IPS-18a (cell line): ENCODE data around the gene HECA.
"Not testable (repeated sequence)": the region's sequence is repeated elsewhere in the genome, so short reads cannot be mapped to it uniquely, and the experiment has no call there.

Experiments used
- H3K27ac ChIP-seq: one replicate; pipeline ENCODE4 v1.5.1; 2013; ENCODE audit warnings: low read length
- H3K27me3 ChIP-seq: one replicate; pipeline ENCODE4 v1.6.1; 2013; ENCODE audit warnings: mild to moderate bottlenecking, low read length; ENCODE audit not compliant: control insufficient read depth, insufficient read depth
- H3K36me3 ChIP-seq: one replicate; pipeline ENCODE4 v1.6.1; 2013; ENCODE audit warnings: low read depth, low read length; ENCODE audit not compliant: control insufficient read depth
- H3K4me1 ChIP-seq: one replicate; pipeline ENCODE4 v1.6.1; 2013; ENCODE audit warnings: low read depth, low read length; ENCODE audit not compliant: control insufficient read depth
- H3K4me3 ChIP-seq: one replicate; pipeline ENCODE4 v1.5.1; 2013; ENCODE audit warnings: low read length
- H3K9ac ChIP-seq: one replicate; pipeline ENCODE4 v1.6.1; 2013; ENCODE audit warnings: mild to moderate bottlenecking, low read length, moderate library complexity
- H3K9me3 ChIP-seq: one replicate; pipeline ENCODE4 v1.6.1; 2013; ENCODE audit warnings: low read depth, low read length; ENCODE audit not compliant: control insufficient read depth

The HECA gene

GRCh38 chr6:139152088-139152891 lies 17.4 kb downstream of the HECA start:
- peaks cover 8% of the 10 kb centered on the region for H3K4me1 ChIP-seq
- H3K36me3 ChIP-seq, result no peaks in the 10 kb centered on the region
- no peaks in the 10 kb centered on the region for H3K27me3 ChIP-seq
- H3K27ac ChIP-seq, result no peak overlapping the region
- H3K9me3 ChIP-seq, result no peaks in the 10 kb centered on the region
- H3K4me3 ChIP-seq, result no peak overlapping the region
- no peak overlapping the region for H3K9ac ChIP-seq

GRCh38 chr6:139152892-139153271 lies 18.0 kb downstream of the HECA start:
- H3K4me3 ChIP-seq, result no peak overlapping the region
- H3K9ac ChIP-seq, result no peak overlapping the region
- H3K27ac ChIP-seq, result no peak overlapping the region
- no peaks in the 10 kb centered on the region for H3K9me3 ChIP-seq
- H3K27me3 ChIP-seq, result no peaks in the 10 kb centered on the region
- no peaks in the 10 kb centered on the region for H3K36me3 ChIP-seq
- peaks cover 8% of the 10 kb centered on the region for H3K4me1 ChIP-seq

GRCh38 chr6:139153855-139154254 lies 19.0 kb downstream of the HECA start:
- peaks cover 8% of the 10 kb centered on the region for H3K4me1 ChIP-seq
- no peak overlapping the region for H3K27ac ChIP-seq
- no peak overlapping the region for H3K4me3 ChIP-seq
- H3K36me3 ChIP-seq, result no peaks in the 10 kb centered on the region
- no peaks in the 10 kb centered on the region for H3K9me3 ChIP-seq
- no peaks in the 10 kb centered on the region for H3K27me3 ChIP-seq
- H3K9ac ChIP-seq, result no peak overlapping the region

- Histone ChIP-seq H3K36me3 (no peaks in the 10 kb centered on the region), H3K4me1 (peaks cover under 1% of the 10 kb centered on the region), H3K9me3 (no peaks in the 10 kb centered on the region), H3K27me3 (no peaks in the 10 kb centered on the region), H3K27ac (no peak overlapping the region), H3K9ac (no peak overlapping the region), H3K4me3 (no peak overlapping the region)
These were observed 20.1 kb downstream of the HECA start for GRCh38 chr6:139154881-139155547.

- no peaks in the 10 kb centered on the region for H3K9me3 ChIP-seq
- H3K27me3 ChIP-seq, result no peaks in the 10 kb centered on the region
- H3K4me3 ChIP-seq, result no peak overlapping the region
- H3K4me1 ChIP-seq, result no peaks in the 10 kb centered on the region
- H3K36me3 ChIP-seq, result no peaks in the 10 kb centered on the region
- no peak overlapping the region for H3K27ac ChIP-seq
- no peak overlapping the region for H3K9ac ChIP-seq
These were observed 21.2 kb downstream of the HECA start for GRCh38 chr6:139156102-139156501.

- Histone ChIP-seq H3K9ac (no peak overlapping the region), H3K27ac (no peak overlapping the region), H3K9me3 (no peaks in the 10 kb centered on the region), H3K4me1 (peaks cover 1% of the 10 kb centered on the region), H3K4me3 (no peak overlapping the region), H3K27me3 (no peaks in the 10 kb centered on the region), H3K36me3 (no peaks in the 10 kb centered on the region)
These were observed 21.7 kb downstream of the HECA start for GRCh38 chr6:139156551-139156950.

DNA sequence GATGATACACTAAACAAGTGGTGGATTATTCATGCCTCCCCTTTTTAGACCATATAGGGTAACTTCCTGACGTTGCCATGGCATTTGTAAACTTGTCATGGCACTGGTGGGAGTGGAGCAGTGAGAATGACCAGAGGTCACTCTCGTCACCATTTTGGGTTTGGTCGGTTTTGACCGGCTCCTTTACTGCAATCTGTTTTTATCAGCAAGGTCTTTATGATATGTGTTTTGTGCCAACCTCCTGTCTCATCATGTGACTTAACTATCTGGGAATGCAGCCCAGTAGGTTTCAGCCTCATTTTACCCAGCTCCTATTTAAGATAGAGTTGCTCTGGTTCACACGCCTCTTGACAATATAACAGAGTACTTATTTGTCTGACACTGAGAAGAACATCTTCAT lies 22.2 kb downstream of the HECA start:
- not testable (repeated sequence) for H3K27ac ChIP-seq, H3K27me3 ChIP-seq, H3K4me1 ChIP-seq, H3K4me3 ChIP-seq, H3K9ac ChIP-seq, H3K9me3 ChIP-seq, H3K36me3 ChIP-seq

DNA sequence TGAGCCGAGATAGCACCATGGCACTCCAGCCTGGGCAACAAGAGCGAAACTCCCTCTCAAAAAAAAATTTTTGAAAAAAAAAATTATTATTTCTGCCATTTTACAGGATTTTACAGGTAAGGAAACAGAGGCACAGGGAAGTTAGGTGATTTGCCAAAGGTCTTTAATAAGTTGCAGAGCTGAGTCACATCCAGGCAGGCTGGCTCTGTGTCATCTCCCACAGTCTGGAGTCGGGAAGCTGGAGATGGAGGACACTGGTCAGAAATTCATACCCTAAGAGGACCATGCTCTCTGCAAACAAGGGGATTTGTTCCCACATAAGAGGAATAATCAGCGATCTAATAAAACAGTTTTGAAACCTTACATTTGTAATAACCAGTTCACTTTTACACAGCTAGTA lies 24.1 kb downstream of the HECA start:
- H3K36me3 ChIP-seq, result no peaks in the 10 kb centered on the region
- no peak overlapping the region for H3K4me3 ChIP-seq
- H3K27ac ChIP-seq, result no peak overlapping the region
- no peaks in the 10 kb centered on the region for H3K27me3 ChIP-seq
- H3K4me1 ChIP-seq, result peaks cover 7% of the 10 kb centered on the region
- no peak overlapping the region for H3K9ac ChIP-seq
- no peaks in the 10 kb centered on the region for H3K9me3 ChIP-seq

DNA sequence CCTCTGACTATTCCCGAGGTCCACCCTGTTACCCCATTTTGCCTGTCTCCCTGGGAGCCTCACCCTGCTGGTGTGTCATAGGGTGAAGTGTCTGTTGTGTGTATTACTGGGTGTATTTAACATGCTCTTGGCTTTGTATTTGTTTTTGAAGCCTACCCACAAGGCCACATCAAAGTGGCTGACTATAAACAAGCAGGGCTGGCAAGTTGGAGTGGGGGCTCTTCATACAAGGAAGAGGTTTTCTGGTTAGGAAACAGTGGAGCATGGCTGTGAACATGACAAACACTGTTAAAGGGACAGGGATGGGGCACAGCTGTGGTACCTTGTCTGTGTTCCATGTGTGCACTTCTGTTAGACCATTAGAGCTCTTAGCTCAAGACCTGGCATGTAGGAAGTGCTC lies 26.3 kb downstream of the HECA start:
- Histone ChIP-seq H3K9me3 (no peaks in the 10 kb centered on the region), H3K27ac (no peak overlapping the region), H3K4me1 (peaks cover 7% of the 10 kb centered on the region)

GRCh38 chr6:139161817-139162284 lies 27.0 kb downstream of the HECA start:
- H3K27ac ChIP-seq, result no peak overlapping the region
- H3K4me3 ChIP-seq, result no peak overlapping the region
- H3K27me3 ChIP-seq, result no peaks in the 10 kb centered on the region
- peaks cover 7% of the 10 kb centered on the region for H3K4me1 ChIP-seq
- no peaks in the 10 kb centered on the region for H3K9me3 ChIP-seq
- H3K36me3 ChIP-seq, result no peaks in the 10 kb centered on the region
- no peak overlapping the region for H3K9ac ChIP-seq

More for the DNA sequence above, 26.3 kb downstream of the HECA start:
- Histone ChIP-seq H3K9ac (no peak overlapping the region), H3K4me3 (no peak overlapping the region), H3K27me3 (no peaks in the 10 kb centered on the region), H3K36me3 (no peaks in the 10 kb centered on the region)

DNA sequence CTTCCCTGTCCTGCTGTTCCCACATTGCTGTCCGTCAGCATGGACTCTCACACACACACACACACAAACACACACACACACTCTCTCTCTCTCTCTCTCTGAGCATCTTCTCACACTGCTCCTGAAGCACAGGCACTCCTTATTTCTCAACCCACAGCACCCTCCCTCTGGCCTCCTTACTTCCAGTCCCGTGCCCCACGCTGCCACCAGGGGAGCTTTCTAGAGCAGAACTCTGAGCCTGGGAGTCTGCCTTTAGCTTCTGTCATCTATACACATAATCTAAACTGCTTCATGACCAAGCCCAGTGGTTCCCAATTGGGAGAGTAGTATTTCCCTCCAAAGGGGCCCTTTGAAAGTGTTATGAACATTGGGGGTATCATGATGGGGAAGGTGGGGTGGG lies 29.1 kb downstream of the HECA start:
- Histone ChIP-seq H3K4me1 (peaks cover 7% of the 10 kb centered on the region), H3K27me3 (no peaks in the 10 kb centered on the region), H3K36me3 (no peaks in the 10 kb centered on the region), H3K9me3 (no peaks in the 10 kb centered on the region), H3K4me3 (no peak overlapping the region), H3K27ac (no peak overlapping the region), H3K9ac (no peak overlapping the region)

DNA sequence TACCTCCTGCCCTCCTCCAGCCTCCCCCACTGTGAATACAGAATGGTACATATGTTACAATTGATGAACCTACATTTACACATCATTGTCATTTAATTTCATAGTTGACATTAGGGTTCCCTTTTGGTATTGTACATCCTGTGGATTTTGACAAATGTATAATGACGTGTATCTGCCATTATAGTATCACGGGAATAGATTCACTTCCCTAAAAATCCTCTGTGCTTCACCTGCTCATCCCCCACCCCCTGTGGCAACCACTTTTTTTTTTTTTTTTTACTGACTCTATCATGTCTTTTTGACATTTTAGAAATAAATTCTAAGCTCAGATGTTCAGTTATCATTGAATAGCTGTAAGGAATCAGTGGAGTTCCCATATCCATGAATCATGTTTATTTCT lies 30.4 kb downstream of the HECA start:
- Histone ChIP-seq H3K9ac (no peak overlapping the region), H3K4me1 (peaks cover 7% of the 10 kb centered on the region), H3K27ac (no peak overlapping the region), H3K9me3 (no peaks in the 10 kb centered on the region), H3K27me3 (no peaks in the 10 kb centered on the region), H3K4me3 (no peak overlapping the region), H3K36me3 (no peaks in the 10 kb centered on the region)
